T-helper 2 cell treated with Interferon-gamma antibody and Interleukin-4, amounts not matched to agents 5 μg/mL and 100 μg/mL, for 36 hours (primary cell): Measurements from ENCODE around the gene FCRLB.

Experiments
- DNase-seq: peaks from one replicate; pipeline ENCODE4 v3.0.0; 2021; ENCODE audit warnings: low spot score
- H3K27ac Mint-ChIP-seq: one replicate; pipeline ENCODE4 v1.8.0; 2021; ENCODE audit warnings: mild to moderate bottlenecking, mixed read lengths
- H3K27me3 Mint-ChIP-seq: one replicate; pipeline ENCODE4 v1.8.0; 2021; ENCODE audit warnings: low read depth, mixed read lengths
- H3K36me3 Mint-ChIP-seq: one replicate; pipeline ENCODE4 v1.8.0; 2021; ENCODE audit warnings: low read depth, mixed read lengths
- H3K4me1 Mint-ChIP-seq: one replicate; pipeline ENCODE4 v1.8.0; 2021; ENCODE audit warnings: low read depth, mixed read lengths
- H3K4me3 Mint-ChIP-seq: one replicate; pipeline ENCODE4 v1.8.0; 2022; ENCODE audit warnings: mild to moderate bottlenecking, moderate library complexity, mixed read lengths
- H3K9me3 Mint-ChIP-seq: one replicate; pipeline ENCODE4 v1.8.0; 2021; ENCODE audit warnings: mixed read lengths

Gene FCRLB

DNA sequence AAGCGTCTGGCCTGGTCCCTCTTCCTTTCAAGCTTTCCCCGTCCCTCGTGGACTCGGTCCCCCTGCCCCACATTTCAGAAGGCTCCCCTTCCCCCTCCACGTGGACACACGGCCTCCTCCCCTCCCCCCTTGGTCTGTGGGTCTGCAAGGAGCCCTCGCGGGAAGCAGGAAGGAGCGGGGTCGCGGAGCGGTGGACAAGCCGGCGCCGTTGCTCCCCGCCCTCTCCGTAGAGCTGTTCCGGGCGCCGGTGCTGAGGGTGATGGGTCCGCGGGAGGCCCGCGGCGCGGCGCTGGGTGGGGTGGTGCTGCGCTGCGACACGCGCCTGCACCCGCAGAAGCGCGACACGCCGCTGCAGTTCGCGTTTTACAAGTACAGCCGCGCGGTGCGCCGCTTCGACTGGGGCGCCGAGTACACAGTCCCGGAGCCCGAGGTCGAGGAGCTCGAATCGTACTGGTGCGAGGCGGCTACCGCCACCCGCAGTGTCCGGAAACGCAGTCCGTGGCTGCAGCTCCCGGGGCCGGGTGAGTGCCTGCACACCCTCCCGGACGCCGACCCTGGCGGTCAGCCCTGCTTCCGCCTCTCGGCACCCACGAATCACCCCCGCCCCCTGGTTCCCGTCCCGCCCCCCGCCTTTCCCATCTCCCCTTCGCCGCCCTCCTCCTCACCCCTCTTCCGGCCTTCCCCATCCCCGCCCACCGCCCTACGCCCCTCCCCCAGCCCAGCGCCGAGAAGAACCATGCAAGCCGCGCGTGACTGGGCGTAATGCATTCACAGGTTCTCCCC is 5.3 kb downstream of the FCRLB start:
- Mint-ChIP-seq H3K4me1 (peaks cover 47% of the 10 kb centered on the region), H3K9me3 (no peaks in the 10 kb centered on the region), H3K27ac (peak overlapping the region; percentile 81), H3K36me3 (no peaks in the 10 kb centered on the region), H3K27me3 (peaks cover 59% of the 10 kb centered on the region), H3K4me3 (peak overlapping the region; percentile 85)
- DNase-seq = peak; percentile 52

DNA sequence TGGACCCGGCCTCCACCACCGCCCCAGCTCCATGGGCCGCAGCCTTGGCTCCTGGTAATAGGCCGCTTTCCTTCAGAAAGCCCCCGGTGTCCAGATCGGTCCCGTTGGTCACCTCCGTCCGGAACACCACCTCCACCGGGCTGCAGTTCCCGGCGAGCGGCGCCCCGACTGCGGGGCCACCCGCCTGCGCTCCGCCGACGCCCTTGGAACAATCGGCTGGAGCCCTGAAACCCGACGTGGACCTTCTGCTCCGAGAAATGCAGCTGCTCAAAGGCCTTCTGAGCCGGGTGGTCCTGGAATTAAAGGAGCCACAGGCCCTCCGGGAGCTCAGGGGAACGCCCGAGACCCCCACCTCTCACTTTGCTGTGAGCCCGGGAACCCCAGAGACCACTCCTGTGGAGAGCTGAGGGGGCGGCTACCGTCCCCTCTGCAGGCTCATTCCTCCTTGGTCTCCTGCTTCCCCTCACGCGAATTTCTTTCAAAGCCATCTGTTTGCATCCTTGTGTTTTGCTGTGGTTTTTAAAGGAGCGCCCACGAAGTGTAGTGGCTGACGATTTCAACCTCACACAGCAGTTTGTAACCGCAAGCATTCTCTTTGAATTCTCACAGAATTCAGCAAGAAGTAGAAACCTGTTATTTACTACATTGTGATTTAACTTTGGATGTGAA is 6.0 kb downstream of the FCRLB start:
- Mint-ChIP-seq H3K9me3 (no peaks in the 10 kb centered on the region), H3K4me1 (peaks cover 41% of the 10 kb centered on the region), H3K27me3 (peaks cover 58% of the 10 kb centered on the region)

DNA sequence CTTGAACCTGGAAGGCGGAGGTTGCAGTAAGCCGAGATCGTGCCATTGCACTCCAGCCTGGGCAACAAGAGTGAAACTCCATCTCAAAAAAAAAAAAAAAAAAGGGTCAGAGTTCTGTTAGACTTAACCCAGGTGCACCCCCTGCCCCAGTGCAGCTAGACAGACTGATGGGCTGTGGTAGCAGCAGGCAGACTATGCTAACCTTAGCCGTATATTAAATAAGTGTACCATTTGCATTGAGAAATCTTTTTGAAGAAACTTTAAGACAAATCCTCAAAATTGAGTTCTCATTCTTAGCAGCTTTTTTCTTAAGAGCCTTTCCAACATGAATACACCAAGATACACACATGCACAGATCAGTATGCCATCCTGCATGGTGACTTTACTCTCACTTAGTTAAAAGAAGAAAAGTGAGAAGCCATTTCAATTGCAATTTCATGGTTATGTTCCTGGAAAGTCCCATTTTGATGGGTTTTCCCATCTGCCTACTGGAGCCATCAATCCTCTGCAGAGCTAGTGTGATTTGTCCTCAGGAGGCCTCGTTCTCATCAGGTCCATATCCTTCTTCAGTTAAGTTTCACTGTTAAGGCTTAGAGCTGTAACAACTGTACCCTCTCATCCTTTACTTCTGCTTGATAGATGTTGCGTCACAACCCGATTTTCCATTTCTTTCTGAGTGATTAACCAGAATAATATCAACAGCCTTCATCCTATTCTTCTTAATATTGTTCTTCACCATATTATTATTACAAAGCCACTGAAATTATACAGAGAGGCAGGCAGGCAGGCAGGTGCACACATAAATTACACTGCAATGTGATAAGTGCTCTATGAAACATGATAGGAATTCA is 7.3 kb downstream of the FCRLB start:
- no peak for DNase-seq
- no peak overlapping the region for H3K27ac Mint-ChIP-seq
- H3K27me3 Mint-ChIP-seq = peaks cover 60% of the 10 kb centered on the region
- peaks cover 41% of the 10 kb centered on the region for H3K4me1 Mint-ChIP-seq
- H3K36me3 Mint-ChIP-seq = no peaks in the 10 kb centered on the region
- peak overlapping the region; percentile 85 for H3K4me3 Mint-ChIP-seq
- no peaks in the 10 kb centered on the region for H3K9me3 Mint-ChIP-seq

More for the DNA sequence above, 6.0 kb downstream of the FCRLB start:
- H3K36me3 Mint-ChIP-seq = no peaks in the 10 kb centered on the region
- H3K27ac Mint-ChIP-seq = peak overlapping the region; percentile 93
- peak overlapping the region; percentile 85 for H3K4me3 Mint-ChIP-seq
- DNase-seq = peak; percentile 54

DNA sequence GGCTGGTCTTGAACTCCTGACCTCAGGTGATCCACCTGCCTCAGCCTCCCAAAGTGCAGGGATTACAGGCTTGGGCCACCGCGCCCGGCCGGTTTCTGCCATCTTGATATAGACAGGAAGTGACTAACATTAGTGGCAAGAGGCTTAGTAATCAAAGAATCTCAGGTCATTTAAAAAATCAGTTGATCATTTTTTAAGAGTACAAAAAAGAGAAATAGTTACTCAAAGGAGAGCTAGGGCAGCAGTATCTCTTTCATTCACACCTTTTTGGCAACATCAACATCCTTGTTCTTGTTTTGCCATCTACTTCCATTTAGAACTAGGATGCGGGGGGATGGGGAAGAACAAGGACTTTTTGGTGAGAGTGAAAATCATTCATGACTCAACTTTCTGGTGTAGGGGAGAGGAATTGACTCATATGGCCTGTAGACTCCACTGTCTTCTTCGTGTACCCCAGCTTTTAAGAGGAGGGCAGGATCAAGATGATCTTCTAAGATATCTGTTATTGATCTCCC is 8.8 kb downstream of the FCRLB start:
- peak overlapping the region; percentile 47 for H3K27ac Mint-ChIP-seq
- peak overlapping the region; percentile 26 for H3K4me3 Mint-ChIP-seq
- H3K4me1 Mint-ChIP-seq = peaks cover 39% of the 10 kb centered on the region
- H3K9me3 Mint-ChIP-seq = no peaks in the 10 kb centered on the region
- H3K36me3 Mint-ChIP-seq = no peaks in the 10 kb centered on the region
- DNase-seq = peak; percentile 64
- peaks cover 57% of the 10 kb centered on the region for H3K27me3 Mint-ChIP-seq

DNA sequence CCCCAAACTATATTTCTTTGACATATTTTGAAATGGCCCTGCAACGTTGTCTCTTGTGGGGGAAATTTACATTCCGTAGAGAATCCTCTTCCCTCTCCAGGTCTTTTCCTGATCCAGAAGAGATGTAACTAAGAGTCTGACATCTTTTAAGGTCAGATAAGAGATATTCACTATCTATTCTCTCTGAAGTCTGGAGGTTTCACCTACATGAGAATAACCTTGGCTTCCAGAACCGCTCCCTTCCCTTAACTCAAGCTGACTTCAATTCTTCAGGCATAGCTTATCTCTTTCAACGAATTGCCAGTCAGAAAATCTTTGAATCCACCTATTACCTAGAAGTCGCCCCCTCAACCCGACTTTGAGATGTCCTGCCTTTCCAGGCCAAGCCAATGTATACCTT is 9.9 kb downstream of the FCRLB start:
- Mint-ChIP-seq H3K27me3 (peaks cover 56% of the 10 kb centered on the region), H3K36me3 (no peaks in the 10 kb centered on the region), H3K9me3 (no peaks in the 10 kb centered on the region), H3K4me1 (peaks cover 35% of the 10 kb centered on the region), H3K4me3 (no peak overlapping the region), H3K27ac (no peak overlapping the region)
- DNase-seq = no peak

DNA sequence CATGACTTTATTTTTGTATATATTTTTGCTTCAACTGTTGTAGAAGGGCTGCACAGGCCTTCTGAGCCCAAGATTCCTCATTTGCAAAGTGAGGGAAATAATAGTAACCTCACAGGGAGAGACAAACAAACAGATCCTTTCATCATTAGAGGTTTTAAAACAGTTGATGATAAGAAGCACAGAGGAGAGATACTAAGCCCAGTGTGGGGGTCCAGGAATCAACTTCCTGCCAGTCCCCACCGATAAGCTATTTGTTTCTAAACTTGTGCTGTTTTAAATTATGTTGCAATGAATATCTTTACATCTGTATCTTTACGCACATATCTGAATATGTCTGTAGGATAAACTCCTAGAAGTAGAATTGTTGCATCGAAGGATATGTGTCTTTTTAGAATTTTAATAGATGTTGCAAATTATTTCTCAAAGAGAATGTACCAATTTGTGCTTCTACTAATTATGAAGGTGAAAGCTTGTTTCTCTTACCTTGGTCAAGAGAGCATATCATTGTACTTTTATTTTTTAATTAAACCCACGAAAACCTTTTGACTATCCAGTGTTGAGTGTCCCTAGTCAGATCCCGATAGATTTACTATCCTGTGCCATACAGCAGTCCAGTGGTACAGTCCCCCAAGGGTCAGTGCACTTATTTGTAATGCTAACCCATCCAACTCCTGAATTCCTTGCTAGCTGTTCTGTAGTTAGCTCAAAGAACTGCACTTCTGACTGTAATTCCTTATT is 10.8 kb downstream of the FCRLB start:
- Mint-ChIP-seq H3K27me3 (peaks cover 58% of the 10 kb centered on the region), H3K27ac (no peak overlapping the region), H3K4me3 (no peak overlapping the region), H3K36me3 (no peaks in the 10 kb centered on the region), H3K9me3 (no peaks in the 10 kb centered on the region), H3K4me1 (peaks cover 41% of the 10 kb centered on the region)
- no peak for DNase-seq

DNA sequence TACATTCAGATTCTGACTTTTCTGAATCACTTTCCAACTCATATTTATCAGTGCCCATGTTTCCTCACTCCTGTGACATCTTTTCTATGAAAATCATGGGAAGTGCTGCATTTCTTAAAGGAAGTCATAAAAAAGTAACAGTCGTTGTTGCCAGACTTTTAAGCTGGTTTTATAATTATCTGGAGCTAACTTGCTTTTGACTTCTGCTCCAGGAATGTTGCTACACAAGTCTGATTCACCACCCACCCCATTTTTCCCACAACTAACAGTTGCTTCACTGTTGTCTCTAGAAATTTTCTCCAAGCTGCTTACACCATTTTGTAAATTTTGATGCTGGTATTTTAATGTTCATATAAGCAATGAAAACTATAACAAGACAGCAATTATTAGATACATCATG is 12.2 kb downstream of the FCRLB start:
- Mint-ChIP-seq H3K9me3 (no peaks in the 10 kb centered on the region), H3K27me3 (peaks cover 56% of the 10 kb centered on the region), H3K4me1 (peaks cover 34% of the 10 kb centered on the region), H3K36me3 (no peaks in the 10 kb centered on the region), H3K27ac (no peak overlapping the region), H3K4me3 (no peak overlapping the region)
- DNase-seq = no peak

DNA sequence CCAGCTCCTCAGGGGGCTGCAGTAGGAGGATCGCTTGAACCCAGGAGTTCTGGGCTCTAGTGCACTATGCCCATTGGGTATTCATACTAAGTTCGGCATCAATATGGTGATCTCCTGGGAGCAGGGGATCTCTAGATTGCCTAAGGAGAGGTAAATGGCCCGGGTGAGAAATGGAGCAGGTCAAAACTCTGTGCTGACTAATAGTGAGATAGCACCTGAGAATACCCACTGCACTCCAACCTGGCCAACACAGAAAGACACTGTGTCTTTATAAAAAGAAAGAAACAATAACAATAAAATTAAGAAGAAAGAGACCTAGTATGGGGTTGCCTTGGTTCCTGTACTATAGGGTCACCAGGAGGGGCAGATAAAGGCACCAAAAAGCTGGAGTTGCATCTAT is 14.5 kb downstream of the FCRLB start:
- Mint-ChIP-seq H3K4me3 (no peak overlapping the region), H3K27ac (no peak overlapping the region), H3K9me3 (no peaks in the 10 kb centered on the region), H3K27me3 (peaks cover 43% of the 10 kb centered on the region), H3K36me3 (no peaks in the 10 kb centered on the region), H3K4me1 (peaks cover 34% of the 10 kb centered on the region)
- DNase-seq = no peak

DNA sequence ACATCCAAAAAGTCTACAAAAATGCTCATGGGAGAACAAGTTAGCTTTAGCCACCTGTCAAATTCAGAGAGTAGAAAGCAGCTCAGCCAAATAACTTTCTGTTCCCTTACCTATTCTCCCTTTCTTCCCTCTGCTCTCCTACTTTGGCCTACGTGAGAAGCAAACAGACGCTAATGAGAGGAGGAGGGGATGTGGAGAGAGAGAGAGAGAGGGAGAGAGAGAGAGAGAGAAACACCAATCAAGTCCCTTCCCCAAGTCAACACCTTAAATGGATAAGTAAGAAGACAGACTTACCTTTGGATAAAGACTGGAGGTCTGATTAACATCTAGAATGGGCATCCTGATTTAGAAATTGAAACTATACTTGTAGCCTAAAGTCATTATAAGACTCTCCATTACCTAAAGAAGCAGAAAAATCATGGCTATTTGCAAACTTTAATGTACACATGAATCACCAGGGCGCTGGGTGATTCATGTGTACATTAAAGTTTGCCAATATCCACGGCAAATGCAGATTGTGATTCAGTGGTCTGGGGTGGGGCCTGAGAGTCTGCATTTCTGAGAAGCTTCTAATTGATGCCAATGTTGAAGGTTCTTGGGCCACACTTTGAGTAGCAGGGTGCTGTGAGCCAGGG is 15.1 kb downstream of the FCRLB start:
- Mint-ChIP-seq H3K36me3 (no peaks in the 10 kb centered on the region), H3K9me3 (no peaks in the 10 kb centered on the region), H3K4me1 (peaks cover 35% of the 10 kb centered on the region), H3K4me3 (no peak overlapping the region), H3K27ac (no peak overlapping the region), H3K27me3 (peaks cover 37% of the 10 kb centered on the region)
- no peak for DNase-seq

DNA sequence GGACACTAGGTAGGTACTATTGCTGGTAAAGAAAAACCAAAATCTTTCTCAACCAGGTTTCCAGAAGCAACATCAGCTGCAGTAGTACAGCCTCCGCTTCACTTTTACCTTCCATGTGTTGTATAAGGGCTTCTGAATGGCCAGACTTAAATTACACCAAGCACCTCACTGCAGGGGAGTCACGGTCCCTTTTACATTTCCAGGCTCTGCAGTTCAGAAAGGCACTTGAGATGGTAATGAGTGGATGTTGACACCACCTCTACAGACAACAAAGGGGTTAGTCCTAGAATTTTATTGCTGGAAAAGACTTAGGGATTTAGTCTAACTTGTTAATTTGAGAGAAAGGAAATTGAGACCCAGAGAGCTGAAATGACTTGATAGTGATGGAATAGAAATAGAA is 16.3 kb downstream of the FCRLB start:
- H3K27me3 Mint-ChIP-seq = peaks cover 32% of the 10 kb centered on the region
- peaks cover 37% of the 10 kb centered on the region for H3K4me1 Mint-ChIP-seq
- DNase-seq = no peak
- no peaks in the 10 kb centered on the region for H3K9me3 Mint-ChIP-seq
- no peak overlapping the region for H3K27ac Mint-ChIP-seq
- H3K36me3 Mint-ChIP-seq = no peaks in the 10 kb centered on the region
- H3K4me3 Mint-ChIP-seq = no peak overlapping the region

DNA sequence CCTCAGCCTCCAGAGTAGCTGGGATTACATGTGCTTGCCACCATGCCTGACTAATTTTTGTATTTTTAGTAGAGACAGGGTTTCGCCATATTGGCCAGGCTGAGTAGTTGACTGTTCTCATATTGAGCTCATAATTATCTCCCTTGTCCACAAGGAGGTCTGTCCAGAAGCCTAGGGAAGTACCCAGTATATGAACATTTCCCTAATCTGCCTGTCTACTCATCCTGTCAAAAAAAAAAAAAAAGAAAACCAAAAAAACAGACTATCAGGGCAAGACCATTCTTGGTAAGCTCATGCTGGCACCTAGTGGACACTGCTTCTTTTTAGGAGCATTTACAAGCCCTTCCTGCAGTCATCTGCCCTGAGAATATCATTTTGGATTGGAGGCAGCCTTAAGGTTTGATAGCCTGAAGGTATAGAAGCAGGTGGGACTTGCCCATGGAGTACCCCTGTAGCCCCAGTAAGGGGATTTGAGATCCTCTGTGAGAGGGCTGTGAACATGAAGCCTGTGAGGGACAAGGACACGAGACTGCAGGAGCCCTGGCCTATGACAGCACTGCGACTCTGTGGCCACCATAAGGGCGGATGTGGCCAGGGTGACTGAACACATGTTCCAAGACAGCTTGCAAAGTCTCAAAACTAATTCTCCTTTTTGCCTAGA is 17.4 kb downstream of the FCRLB start:
- Mint-ChIP-seq H3K27me3 (peaks cover 23% of the 10 kb centered on the region), H3K9me3 (no peaks in the 10 kb centered on the region), H3K4me3 (peak overlapping the region; percentile 16), H3K36me3 (no peaks in the 10 kb centered on the region), H3K4me1 (peaks cover 40% of the 10 kb centered on the region), H3K27ac (peak overlapping the region; percentile 55)
- peak; percentile 68 for DNase-seq

DNA sequence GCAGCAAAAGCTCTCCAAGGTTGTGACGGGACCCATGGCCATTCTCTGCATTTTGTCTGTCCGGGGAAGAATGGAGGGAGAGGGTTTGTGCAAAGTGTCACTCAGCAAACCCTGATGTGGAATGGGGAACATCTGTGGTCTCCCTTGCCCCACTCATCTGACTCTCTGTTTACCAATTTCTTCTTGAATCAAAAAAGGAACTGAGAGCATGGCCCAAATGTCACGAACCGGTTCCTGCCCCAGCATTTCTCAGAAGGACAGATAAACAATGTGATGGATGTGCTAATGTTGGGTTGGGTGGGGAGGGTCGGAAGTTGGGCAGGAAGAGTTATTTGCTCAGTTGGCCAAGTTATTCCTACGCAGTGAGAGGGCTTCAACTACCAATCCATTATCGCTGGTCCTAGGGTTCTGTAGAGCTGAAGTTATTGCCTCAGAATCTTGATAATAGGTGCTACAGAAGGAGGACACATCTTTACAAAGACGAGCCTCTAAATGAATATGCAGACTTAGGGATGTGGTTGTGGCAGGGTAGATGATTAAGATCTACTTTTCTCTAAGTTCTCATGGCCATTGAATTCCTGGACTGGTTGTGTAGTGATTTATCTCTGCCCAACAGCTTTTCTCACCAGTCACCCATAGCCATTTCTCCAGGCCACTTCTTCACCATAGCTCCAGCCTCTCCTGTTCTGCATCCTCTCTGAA is 18.7 kb downstream of the FCRLB start:
- Mint-ChIP-seq H3K4me1 (peaks cover 51% of the 10 kb centered on the region), H3K27ac (no peak overlapping the region)

More for the DNA sequence above, 18.7 kb downstream of the FCRLB start:
- peaks cover 18% of the 10 kb centered on the region for H3K27me3 Mint-ChIP-seq
- no peaks in the 10 kb centered on the region for H3K9me3 Mint-ChIP-seq
- no peaks in the 10 kb centered on the region for H3K36me3 Mint-ChIP-seq
- DNase-seq = no peak
- H3K4me3 Mint-ChIP-seq = peak overlapping the region; percentile 24
